Fibroblast of pulmonary artery (primary cell): ENCODE measurements around the gene NUB1.

Experiments used
- DNase-seq: peaks from one replicate; pipeline ENCODE4 v3.0.0-alpha.2; 2010; ENCODE audit warnings: low read depth
- H3K4me3 ChIP-seq: replicated peaks from 2 replicates; pipeline ENCODE4 v1.5.1; 2011; ENCODE audit warnings: low read depth, mild to moderate bottlenecking, control low read depth, low read length, moderate library complexity
- TF ChIP-seq, protein P1 (sequence below): IDR thresholded peaks from 2 replicates; pipeline ENCODE4 v1.5.1; 2011; ENCODE audit warnings: mild to moderate bottlenecking, control low read depth, low read length, inconsistent platforms; ENCODE audit errors: missing control alignments

The NUB1 gene

GRCh38 chr7:151415375-151416105 is 73.9 kb downstream of the NUB1 start:
- peak; percentile 76 for DNase-seq
- TF ChIP-seq, protein P1, sequence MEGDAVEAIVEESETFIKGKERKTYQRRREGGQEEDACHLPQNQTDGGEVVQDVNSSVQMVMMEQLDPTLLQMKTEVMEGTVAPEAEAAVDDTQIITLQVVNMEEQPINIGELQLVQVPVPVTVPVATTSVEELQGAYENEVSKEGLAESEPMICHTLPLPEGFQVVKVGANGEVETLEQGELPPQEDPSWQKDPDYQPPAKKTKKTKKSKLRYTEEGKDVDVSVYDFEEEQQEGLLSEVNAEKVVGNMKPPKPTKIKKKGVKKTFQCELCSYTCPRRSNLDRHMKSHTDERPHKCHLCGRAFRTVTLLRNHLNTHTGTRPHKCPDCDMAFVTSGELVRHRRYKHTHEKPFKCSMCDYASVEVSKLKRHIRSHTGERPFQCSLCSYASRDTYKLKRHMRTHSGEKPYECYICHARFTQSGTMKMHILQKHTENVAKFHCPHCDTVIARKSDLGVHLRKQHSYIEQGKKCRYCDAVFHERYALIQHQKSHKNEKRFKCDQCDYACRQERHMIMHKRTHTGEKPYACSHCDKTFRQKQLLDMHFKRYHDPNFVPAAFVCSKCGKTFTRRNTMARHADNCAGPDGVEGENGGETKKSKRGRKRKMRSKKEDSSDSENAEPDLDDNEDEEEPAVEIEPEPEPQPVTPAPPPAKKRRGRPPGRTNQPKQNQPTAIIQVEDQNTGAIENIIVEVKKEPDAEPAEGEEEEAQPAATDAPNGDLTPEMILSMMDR, result no peak
- no peak overlapping the region for H3K4me3 ChIP-seq

- TF ChIP-seq, protein P1, result no peak
- H3K4me3 ChIP-seq, result no peak overlapping the region
- no peak for DNase-seq
Observed at GRCh38 chr7:151416112-151416940, 74.7 kb downstream of the NUB1 start.

GRCh38 chr7:151416941-151417315 is 75.3 kb downstream of the NUB1 start:
- peak; percentile 39 for DNase-seq
- TF ChIP-seq, protein P1, result no peak
- no peak overlapping the region for H3K4me3 ChIP-seq

- DNase-seq, result no peak
- no peak overlapping the region for H3K4me3 ChIP-seq
- TF ChIP-seq, protein P1, result no peak
Observed at GRCh38 chr7:151420144-151420543, 78.5 kb downstream of the NUB1 start.

GRCh38 chr7:151422212-151422611 is 80.6 kb downstream of the NUB1 start:
- H3K4me3 ChIP-seq, result no peak overlapping the region
- TF ChIP-seq, protein P1, result no peak
- DNase-seq, result no peak

GRCh38 chr7:151423226-151423625 is 81.6 kb downstream of the NUB1 start:
- H3K4me3 ChIP-seq, result no peak overlapping the region
- DNase-seq, result no peak
- TF ChIP-seq, protein P1, result no peak

DNA sequence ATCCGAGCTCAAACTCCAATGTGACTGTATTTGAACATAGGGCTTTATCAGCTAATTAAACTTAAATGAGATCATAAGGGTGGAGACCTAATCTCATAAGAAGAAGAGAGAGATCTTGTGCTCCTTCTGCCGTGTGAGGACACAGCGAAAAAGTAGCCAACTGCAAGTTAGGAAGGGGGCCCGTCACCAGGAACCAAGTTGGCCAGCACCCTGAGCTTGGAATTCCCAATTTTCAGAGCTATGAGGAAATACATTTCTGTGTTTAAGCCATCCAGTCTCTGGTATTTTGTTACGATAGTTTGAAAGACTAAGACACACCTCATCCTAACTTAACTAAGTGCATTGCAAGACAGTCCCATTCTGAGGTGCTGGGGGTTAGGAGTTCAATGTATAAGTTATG is 82.3 kb downstream of the NUB1 start:
- H3K4me3 ChIP-seq, result no peak overlapping the region
- TF ChIP-seq, protein P1, result no peak
- DNase-seq, result no peak
